ENCODE data around the gene AMPD2.

Gene AMPD2

GRCh38 chr1:109627692-109628399, 8.2 kb downstream of the AMPD2 start:
- no peak overlapping the region for H3K4me3 ChIP-seq (ENCODE audit: low read length)
- DNase-seq (ENCODE audit: low read depth, low spot score), result no peak

- DNase-seq (ENCODE audit: low read depth, low spot score), result no peak
- no peak overlapping the region for H3K4me3 ChIP-seq (ENCODE audit: low read length)
Measured at GRCh38 chr1:109628540-109629321, 9.1 kb downstream of the AMPD2 start.

- DNase-seq (ENCODE audit: low read depth, low spot score), result no peak
- H3K4me3 ChIP-seq (ENCODE audit: low read length), result no peak overlapping the region
Measured at GRCh38 chr1:109629372-109630030, 9.9 kb downstream of the AMPD2 start.

- no peak for DNase-seq (ENCODE audit: low read depth, low spot score)
- no peak overlapping the region for H3K4me3 ChIP-seq (ENCODE audit: low read length)
Measured at GRCh38 chr1:109630081-109630897, 10.7 kb downstream of the AMPD2 start.

- DNase-seq (ENCODE audit: low read depth, low spot score), result no peak
- no peak overlapping the region for H3K4me3 ChIP-seq (ENCODE audit: low read length)
Measured at GRCh38 chr1:109630898-109631512, 11.4 kb downstream of the AMPD2 start.

GRCh38 chr1:109631513-109632505, 12.2 kb downstream of the AMPD2 start:
- DNase-seq (ENCODE audit: low read depth, low spot score), result no peak
- H3K4me3 ChIP-seq (ENCODE audit: low read length), result no peak overlapping the region

- no peak for DNase-seq (ENCODE audit: low read depth, low spot score)
Measured at GRCh38 chr1:109632671-109633346, 13.2 kb downstream of the AMPD2 start.

GRCh38 chr1:109634292-109634691, 14.7 kb downstream of the AMPD2 start:
- DNase-seq (ENCODE audit: low read depth, low spot score), result no peak
- no peak overlapping the region for H3K4me3 ChIP-seq (ENCODE audit: low read length)

More at GRCh38 chr1:109632671-109633346, 13.2 kb downstream of the AMPD2 start:
- H3K4me3 ChIP-seq (ENCODE audit: low read length), result no peak overlapping the region

- DNase-seq (ENCODE audit: low read depth, low spot score), result no peak
Measured at GRCh38 chr1:109634771-109635750, 15.4 kb downstream of the AMPD2 start.

GRCh38 chr1:109635862-109636200, 16.2 kb downstream of the AMPD2 start:
- H3K4me3 ChIP-seq (ENCODE audit: low read length), result no peak overlapping the region
- no peak for DNase-seq (ENCODE audit: low read depth, low spot score)

More at GRCh38 chr1:109634771-109635750, 15.4 kb downstream of the AMPD2 start:
- no peak overlapping the region for H3K4me3 ChIP-seq (ENCODE audit: low read length)

- no peak overlapping the region for H3K4me3 ChIP-seq (ENCODE audit: low read length)
- DNase-seq (ENCODE audit: low read depth, low spot score), result no peak
Measured at GRCh38 chr1:109636201-109636952, 16.7 kb downstream of the AMPD2 start.

- no peak for DNase-seq (ENCODE audit: low read depth, low spot score)
- H3K4me3 ChIP-seq (ENCODE audit: low read length), result no peak overlapping the region
Measured at GRCh38 chr1:109637446-109637845, 17.8 kb downstream of the AMPD2 start.

- H3K4me3 ChIP-seq (ENCODE audit: low read length), result no peak overlapping the region
- DNase-seq (ENCODE audit: low read depth, low spot score), result no peak
Measured at GRCh38 chr1:109639063-109639840, 19.6 kb downstream of the AMPD2 start.

GRCh38 chr1:109639841-109640184, 20.2 kb downstream of the AMPD2 start:
- H3K4me3 ChIP-seq (ENCODE audit: low read length), result no peak overlapping the region
- DNase-seq (ENCODE audit: low read depth, low spot score), result no peak

All from Jurkat, Clone E6-1 (cell line).